Activated T-cell treated with anti-CD3 and anti-CD28 coated beads for 48 hours (primary cell): ENCODE data around the gene RPS23.
"Not testable (repeated sequence)": the region's sequence is repeated elsewhere in the genome, so short reads cannot be mapped to it uniquely, and the experiment has no call there.

ENCODE experiments used
- DNase-seq: peaks from one replicate; pipeline ENCODE4 v3.0.0-alpha.2; 2020; ENCODE audit warnings: low read depth

The RPS23 gene

GRCh38 chr5:82290005-82290404 is 11.9 kb upstream of the RPS23 start:
- DNase-seq: no peak

- DNase-seq: no peak
Measured at GRCh38 chr5:82287625-82288024, 9.5 kb upstream of the RPS23 start.

- no peak for DNase-seq
Measured at GRCh38 chr5:82285206-82285605, 7.1 kb upstream of the RPS23 start.

- DNase-seq: no peak
Measured at GRCh38 chr5:82283893-82284292, 5.7 kb upstream of the RPS23 start.

GRCh38 chr5:82278711-82279370 is 687 bp upstream of the RPS23 start:
- no peak for DNase-seq

GRCh38 chr5:82277613-82277986 is 554 bp downstream of the RPS23 start:
- no peak for DNase-seq

- no peak for DNase-seq
Measured at GRCh38 chr5:82276800-82277612, 1.1 kb downstream of the RPS23 start.

GRCh38 chr5:82275216-82275664 is 2.9 kb downstream of the RPS23 start:
- DNase-seq: no peak

- peak; percentile 32 for DNase-seq
Measured at GRCh38 chr5:82274343-82275211, 3.6 kb downstream of the RPS23 start.

GRCh38 chr5:82273426-82273825 is 4.7 kb downstream of the RPS23 start:
- not testable (repeated sequence) for DNase-seq

GRCh38 chr5:82272571-82273356 is 5.4 kb downstream of the RPS23 start:
- not testable (repeated sequence) for DNase-seq

- DNase-seq: not testable (repeated sequence)
Measured at GRCh38 chr5:82269363-82269762, 8.8 kb downstream of the RPS23 start.

- DNase-seq: not testable (repeated sequence)
Measured at GRCh38 chr5:82267297-82267933, 10.7 kb downstream of the RPS23 start.

- DNase-seq: no peak
Measured at GRCh38 chr5:82265047-82265446, 13.1 kb downstream of the RPS23 start.

- no peak for DNase-seq
Measured at GRCh38 chr5:82259172-82259800, 18.9 kb downstream of the RPS23 start.

GRCh38 chr5:82257729-82258128 is 20.4 kb downstream of the RPS23 start:
- no peak for DNase-seq

GRCh38 chr5:82257247-82257646 is 20.9 kb downstream of the RPS23 start:
- DNase-seq: no peak

- no peak for DNase-seq
Measured at GRCh38 chr5:82255844-82256243, 22.3 kb downstream of the RPS23 start.

GRCh38 chr5:82252744-82253143 is 25.4 kb downstream of the RPS23 start:
- DNase-seq: no peak

GRCh38 chr5:82246960-82247574 is 31.1 kb downstream of the RPS23 start:
- DNase-seq: no peak
